K562 (cell line): ENCODE measurements around the gene ITPR1. TPM values are rescaled to one million over a fixed set of nuclear protein-coding genes. Genes with fewer than 3 reads are reported as not detected.
A peak's percentile ranks its signal among the peaks of the same experiment; 100 is the strongest.

Source experiments
- ATAC-seq: fragments of 200-7000 bp; cut with Tn5 transposase; 3 replicates; pipeline ENCODE4 v1.9.1; 2020; ENCODE audit warnings: moderate library complexity
- BruUV-seq: library from RNA; stranded (reverse); fragments of 400-500 nt; replicated peaks from 2 replicates; lab custom pipeline; 2021; lab: Mats Ljungman, UMichigan
- CTCF ChIA-PET: fragments of 300-600 bp; formaldehyde crosslinking; extraction: SDS; loops from one replicate; lab custom pipeline; 2021; ENCODE audit warnings: low intra/inter-chr PET ratio; lab: Yijun Ruan, JAX
- POLR2A ChIA-PET: fragments of 300-600, 350-650 bp; sonication (Branson Sonifier 250); formaldehyde crosslinking; extraction: SDS; loops from one replicate; lab custom pipeline; 2021; ENCODE audit warnings: antibody characterized with exemption, inconsistent platforms; lab: Yijun Ruan, JAX
- DNase-seq, 4 experiments: peaks; one replicate each; pipeline versions ENCODE4 v3.0.0 to v3.0.0-alpha.2; 2011 to 2018; ENCODE audit warnings: low spot score in 3 of 4, mixed read lengths in 3 of 4; ENCODE audit errors: extremely low read depth in 1 of 4
- FAIRE-seq: peaks from 2 replicates; lab custom pipeline; 2011; peaks lifted over from hg19 to GRCh38; lab: Jason Lieb, UNC
- H2AFZ ChIP-seq: 2 replicates; pipeline ENCODE4 v1.6.0; 2011; ENCODE audit warnings: low read depth, low read length, control low read depth, inconsistent platforms
- H3K27ac ChIP-seq: fragments of 200-600 bp; 3 replicates; pipeline ENCODE4 v1.8.0; 2011; ENCODE audit warnings: low read depth, mild to moderate bottlenecking, control low read depth, inconsistent platforms, low read length, moderate library complexity, mixed read lengths; ENCODE audit errors: extremely low read depth
- H3K27me3 ChIP-seq, 2 experiments: fragments of 300-600 bp in 1 of 2; 2 replicates in 1 of 2; 3 replicates in 1 of 2; pipeline versions ENCODE4 v1.6.0 to v1.8.0; 2011; ENCODE audit warnings: inconsistent platforms in 2 of 2, low read length in 2 of 2, mild to moderate bottlenecking in 1 of 2, mixed read lengths in 1 of 2, moderate library complexity in 1 of 2; ENCODE audit not compliant: control insufficient read depth in 2 of 2, insufficient read depth in 2 of 2
- H3K36me3 ChIP-seq: fragments of 300-600 bp; 3 replicates; pipeline ENCODE4 v1.8.0; 2011; ENCODE audit warnings: mild to moderate bottlenecking, low read length, inconsistent platforms; ENCODE audit not compliant: control insufficient read depth, insufficient read depth
- H3K4me1 ChIP-seq, 2 experiments: fragments of 200-600 bp in 1 of 2; replicated peaks in 1 of 2; 2 replicates in 1 of 2; 3 replicates in 1 of 2; pipeline versions ENCODE4 v1.5.1 to v1.8.0; 2011; ENCODE audit warnings: inconsistent platforms in 2 of 2, low read length in 2 of 2, mild to moderate bottlenecking in 1 of 2, mixed read lengths in 1 of 2, moderate library complexity in 1 of 2; ENCODE audit not compliant: control insufficient read depth in 2 of 2, insufficient read depth in 2 of 2
- H3K4me2 ChIP-seq: 2 replicates; pipeline ENCODE4 v1.6.1; 2011; ENCODE audit warnings: low read length, control low read depth, inconsistent platforms, mixed read lengths; ENCODE audit not compliant: insufficient read depth
- H3K4me3 ChIP-seq: fragments of 200-600 bp; sonication (generic), shearing (Covaris generic); 2 replicates; pipeline ENCODE4 v1.5.1; 2016; ENCODE audit warnings: control low read depth, inconsistent platforms
- H3K79me2 ChIP-seq: fragments of 200-600 bp; 3 replicates; pipeline ENCODE4 v1.8.0; 2011; ENCODE audit warnings: low read length, inconsistent platforms; ENCODE audit not compliant: control insufficient read depth, insufficient read depth
- H3K9ac ChIP-seq, 2 experiments: 2 replicates each; pipeline versions ENCODE4 v1.6.0 to v1.6.1; 2011; ENCODE audit warnings: low read depth in 2 of 2, low read length in 2 of 2, control low read depth in 1 of 2, inconsistent platforms in 1 of 2, mild to moderate bottlenecking in 1 of 2, mixed read lengths in 1 of 2; ENCODE audit not compliant: insufficient read depth in 1 of 2
- H3K9me1 ChIP-seq: one replicate; pipeline ENCODE4 v1.6.0; 2011; ENCODE audit warnings: inconsistent platforms, mild to moderate bottlenecking, low read length, moderate library complexity; ENCODE audit not compliant: control insufficient read depth, insufficient read depth
- H3K9me3 ChIP-seq: replicated peaks from 2 replicates; pipeline ENCODE4 v1.5.1; 2011; ENCODE audit warnings: low read depth, low read length, inconsistent platforms; ENCODE audit not compliant: control insufficient read depth, insufficient read depth
- H4K20me1 ChIP-seq: replicated peaks from 2 replicates; pipeline ENCODE4 v1.6.1; 2011; ENCODE audit warnings: low read length, inconsistent platforms, mixed read lengths; ENCODE audit not compliant: control insufficient read depth, insufficient read depth
- SETDB1 ChIP-seq: IDR thresholded peaks from one replicate; pipeline ENCODE4 v1.6.1; 2012; ENCODE audit warnings: low read length, control low read depth, inconsistent platforms
- ZFX ChIP-seq: sonication (generic); formaldehyde crosslinking; IDR thresholded peaks from 2 replicates; pipeline ENCODE4 v1.8.0; 2022; ENCODE audit warnings: mild to moderate bottlenecking, missing genetic modification reagents, moderate library complexity
- ZNF263 ChIP-seq: sonication (generic); formaldehyde crosslinking; IDR thresholded peaks from 2 replicates; pipeline ENCODE4 v1.8.0; 2022; ENCODE audit warnings: mild to moderate bottlenecking, missing genetic modification reagents, borderline replicate concordance
- ZNF75A ChIP-seq: fragments of 450-650 bp; formaldehyde crosslinking; IDR thresholded peaks from 2 replicates; pipeline ENCODE4 v1.4.0; 2020; ENCODE audit warnings: mild to moderate bottlenecking
- whole genome bisulfite sequencing: fragments of 100-300 bp; shearing (Covaris generic); methylation state at CpG from one replicate; pipeline ENCODE4 v1.1.6; 2016; ENCODE audit warnings: low coverage, mixed read lengths; ENCODE audit not compliant: insufficient coverage; ENCODE audit errors: missing lambda C conversion rate; 5-methylcytosine and 5-hydroxymethylcytosine counted together
- in situ Hi-C: fragments of 300-500 bp; cut with MboI; formaldehyde crosslinking; loops from 4 replicates; pipeline ENCODE4 v1.15.0; 2018; ENCODE audit warnings: inconsistent platforms, mixed read lengths
- intact Hi-C: fragments of 100-400 bp; cut with micrococcal nuclease; formaldehyde crosslinking; loops from 2 replicates; pipeline ENCODE4 v1.14.2; 2022
- polyA plus RNA-seq, 8 experiments: library from polyadenylated mRNA; depleted of rRNA in 4 of 8; stranded (reverse) in 5 of 8; unstranded in 3 of 8; fragments of >200 nt; fragmentation: Nextera tagmentation in 2 of 8; fragmentation: Illumina TruSeq in 1 of 8; extraction: Ambion mirVana in 2 of 8; extraction: Trizol in 1 of 8; gene quantifications; 2 replicates each; pipeline versions ENCODE4 v1.2.1 to v1.2.3, GENCODE V29; 2011 to 2014; ENCODE audit warnings: inconsistent platforms in 1 of 8, missing spikeins in 1 of 8
- total RNA-seq, 7 experiments: library from RNA; depleted of rRNA in 6 of 7; stranded (reverse); fragments of >200 nt in 6 of 7; fragmentation: Illumina TruSeq in 2 of 7; extraction: Trizol in 2 of 7; gene quantifications; 2 replicates each; pipeline versions ENCODE4 v1.2.1 to v1.2.3, GENCODE V29; 2011 to 2021; ENCODE audit warnings: low replicate concordance in 1 of 7

Gene ITPR1
- total and polyA plus RNA-seq, 9 of the 15 experiments (the other 6 are each of a cell fraction or from before 2014, with no cell fraction given): 22.4 to 40.0 (median 27.4) TPM

DNA sequence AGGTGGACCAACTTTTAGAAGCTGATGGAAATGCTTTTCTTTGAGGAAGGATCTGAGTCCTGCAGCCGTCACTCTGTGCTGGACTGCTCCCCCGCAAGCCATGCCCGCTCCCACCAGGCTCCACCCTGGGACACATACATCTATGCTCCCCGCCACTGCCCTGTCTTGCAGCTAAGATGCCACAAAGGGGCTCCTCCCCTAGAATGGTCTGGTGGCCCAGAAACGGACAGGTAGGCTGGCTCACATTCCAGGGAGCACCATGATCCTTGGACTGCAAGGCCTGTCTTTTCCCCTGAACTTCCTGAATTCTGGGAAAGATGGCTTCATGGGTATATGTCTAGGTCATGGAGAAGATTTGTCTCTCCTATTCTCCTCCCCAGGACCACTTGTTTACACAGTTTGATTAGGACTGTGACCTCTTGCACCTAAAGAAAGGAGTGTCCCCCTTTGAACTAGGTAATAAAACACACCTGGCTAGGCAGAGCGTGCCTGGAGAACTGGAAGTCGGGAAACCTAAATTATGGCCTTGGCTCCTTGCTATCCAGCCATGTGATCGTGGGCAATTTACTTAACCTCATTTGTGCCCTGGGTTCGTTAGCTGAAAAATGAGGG lies 265.2 kb downstream of the ITPR1 start:
- Histone ChIP-seq H3K9ac (no peak overlapping the region), H3K36me3 (no peaks in the 10 kb centered on the region), H3K27me3 (no peaks in the 10 kb centered on the region), H3K9me1 (no peaks in the 10 kb centered on the region), H3K4me3 (no peak overlapping the region), H3K79me2 (no peaks in the 10 kb centered on the region), H3K9me3 (no peaks in the 10 kb centered on the region), H3K27ac (no peak overlapping the region), H3K4me2 (no peak overlapping the region), H2AFZ (no peak overlapping the region), H3K4me1 (peaks cover 13 to 32% of the 10 kb centered on the region in 2 experiments), H4K20me1 (no peaks in the 10 kb centered on the region)
- intact Hi-C loops (no loop called here), in situ Hi-C loops (no loop called here)
- POLR2A ChIA-PET: interaction anchor here (0.6 to 2.1 kb wide), 6 partner anchors 8 to 46 kb away, joined by 3 to 8 read pairs (median 4); no protein-coding TSS in a partner anchor
- FAIRE-seq: no peak
- WGBS: 82% methylated on average over 9 of the region's 9 CpGs
- no peak for TF ChIP-seq ZNF75A (CRISPR knock-in tag)
- no peak for TF ChIP-seq SETDB1
- TF ChIP-seq ZFX (CRISPR knock-in tag): 0 out of 2 replicates have a peak, but pooled peaks have one; percentile 16
- 0 out of 2 replicates have a peak, but pooled peaks have one; percentile 34 for TF ChIP-seq ZNF263
- no peak for ATAC-seq
- BruUV-seq: no TSS peak
- CTCF ChIA-PET: no interaction called here
- no peak for DNase-seq
